Astrocyte of the spinal cord (primary cell): ENCODE results near the gene ENTHD1.

ENCODE experiments used
- DNase-seq: peaks from one replicate; pipeline ENCODE4 v3.0.0; 2011; ENCODE audit warnings: low read depth, low spot score
- H3K4me3 ChIP-seq: 2 replicates; pipeline ENCODE4 v1.5.1; 2011; ENCODE audit warnings: low read depth, mild to moderate bottlenecking, low read length, moderate library complexity
- CTCF ChIP-seq: IDR thresholded peaks from 2 replicates; pipeline ENCODE4 v1.5.1; 2012; ENCODE audit warnings: low read depth, mild to moderate bottlenecking, low read length, inconsistent platforms
- in situ Hi-C: cut with HindIII; loops from 2 replicates; pipeline ENCODE4 v1.10.0; 2017; ENCODE audit warnings: low sequenced_read_pairs

Gene ENTHD1

GRCh38 chr22:39820256-39820655, 73.3 kb downstream of the ENTHD1 start:
- in situ Hi-C loops = no loop called here
- DNase-seq = peak; percentile 79
- no peak for TF ChIP-seq CTCF

GRCh38 chr22:39819429-39819828, 74.1 kb downstream of the ENTHD1 start:
- no peak for TF ChIP-seq CTCF
- in situ Hi-C loops = no loop called here
- no peak for DNase-seq

More at GRCh38 chr22:39820256-39820655, 73.3 kb downstream of the ENTHD1 start:
- H3K4me3 ChIP-seq = no peak overlapping the region

GRCh38 chr22:39818094-39818493, 75.5 kb downstream of the ENTHD1 start:
- TF ChIP-seq CTCF = no peak
- in situ Hi-C loops = no loop called here
- peak; percentile 59 for DNase-seq
- no peak overlapping the region for H3K4me3 ChIP-seq

More at GRCh38 chr22:39819429-39819828, 74.1 kb downstream of the ENTHD1 start:
- H3K4me3 ChIP-seq = no peak overlapping the region

GRCh38 chr22:39815932-39816331, 77.6 kb downstream of the ENTHD1 start:
- in situ Hi-C loops = no loop called here
- no peak for DNase-seq
- TF ChIP-seq CTCF = no peak

GRCh38 chr22:39814899-39815298, 78.7 kb downstream of the ENTHD1 start:
- H3K4me3 ChIP-seq = no peak overlapping the region
- in situ Hi-C loops = no loop called here
- no peak for TF ChIP-seq CTCF

More at GRCh38 chr22:39815932-39816331, 77.6 kb downstream of the ENTHD1 start:
- H3K4me3 ChIP-seq = no peak overlapping the region

GRCh38 chr22:39809772-39810557, 83.6 kb downstream of the ENTHD1 start:
- in situ Hi-C loops = no loop called here
- no peak for TF ChIP-seq CTCF
- DNase-seq = no peak
- no peak overlapping the region for H3K4me3 ChIP-seq

More at GRCh38 chr22:39814899-39815298, 78.7 kb downstream of the ENTHD1 start:
- peak; percentile 7 for DNase-seq
